HG03565 (cell line): ENCODE data around the gene CRADD.

ENCODE experiments used
- ATAC-seq: cut with Tn5 transposase; IDR thresholded peaks from one replicate; pipeline ENCODE4 v1.9.1; 2021; ENCODE audit warnings: mild to moderate bottlenecking, moderate library complexity; ENCODE audit not compliant: unreplicated experiment

CRADD gene

GRCh38 chr12:93670104-93670503, 7.1 kb upstream of the CRADD start:
- no peak for ATAC-seq

DNA sequence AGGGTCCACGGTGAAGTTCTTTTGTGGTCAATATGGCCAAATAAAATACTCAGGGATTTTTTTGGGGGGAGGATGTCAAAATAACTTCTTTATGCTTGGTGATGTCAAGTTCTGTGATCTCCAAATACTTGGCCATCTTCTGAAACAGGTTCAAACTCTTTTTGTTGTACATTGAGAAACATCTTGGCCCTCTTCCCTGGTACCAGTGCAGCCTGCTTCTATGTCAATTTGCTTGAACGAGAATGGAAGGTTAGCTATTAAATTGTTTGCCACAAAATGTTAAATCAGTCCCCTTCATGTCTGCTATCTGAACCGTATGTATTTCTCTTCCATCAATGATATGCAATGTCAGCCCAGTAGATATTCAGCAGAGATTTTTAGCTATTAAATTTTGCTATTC, 6.1 kb upstream of the CRADD start:
- ATAC-seq: no peak

DNA sequence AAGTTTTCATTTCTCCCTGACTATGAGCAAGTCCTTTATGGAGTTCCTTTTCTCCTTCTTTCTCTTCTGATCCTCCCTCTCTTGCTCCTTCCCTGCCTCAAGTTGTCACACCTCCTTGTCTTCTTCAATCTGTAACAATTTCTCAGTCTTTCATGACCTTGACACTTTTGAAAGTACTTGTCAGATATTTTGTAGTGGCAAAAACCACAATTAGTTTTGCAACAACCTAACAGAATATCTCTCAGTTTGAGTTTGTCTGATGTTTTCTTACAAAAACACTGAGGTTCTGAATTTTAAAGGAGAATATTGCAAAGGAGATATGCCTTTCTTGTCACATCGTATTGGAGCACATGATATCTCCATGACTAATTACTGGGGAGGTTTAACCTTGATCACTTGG, 4.1 kb upstream of the CRADD start:
- ATAC-seq: no peak

DNA sequence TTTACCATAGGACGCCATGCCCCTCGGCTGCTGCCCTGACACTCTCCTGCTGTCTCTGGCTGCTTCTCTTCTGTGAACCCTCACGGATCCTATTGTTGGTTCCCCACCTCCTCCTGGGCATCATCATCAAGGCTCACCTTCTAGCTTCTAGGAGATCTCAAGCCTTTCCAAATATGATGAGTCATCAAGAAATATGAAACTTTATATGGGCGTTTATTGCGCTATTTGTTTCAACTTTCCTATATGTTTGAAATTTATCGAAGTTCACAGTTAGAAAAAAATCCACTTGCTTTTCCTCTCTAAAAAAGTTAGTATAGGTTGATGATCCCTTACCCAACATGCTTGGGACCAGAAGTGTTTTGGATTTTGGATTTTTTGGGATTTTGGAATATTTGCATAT, 2.8 kb upstream of the CRADD start:
- no peak for ATAC-seq

DNA sequence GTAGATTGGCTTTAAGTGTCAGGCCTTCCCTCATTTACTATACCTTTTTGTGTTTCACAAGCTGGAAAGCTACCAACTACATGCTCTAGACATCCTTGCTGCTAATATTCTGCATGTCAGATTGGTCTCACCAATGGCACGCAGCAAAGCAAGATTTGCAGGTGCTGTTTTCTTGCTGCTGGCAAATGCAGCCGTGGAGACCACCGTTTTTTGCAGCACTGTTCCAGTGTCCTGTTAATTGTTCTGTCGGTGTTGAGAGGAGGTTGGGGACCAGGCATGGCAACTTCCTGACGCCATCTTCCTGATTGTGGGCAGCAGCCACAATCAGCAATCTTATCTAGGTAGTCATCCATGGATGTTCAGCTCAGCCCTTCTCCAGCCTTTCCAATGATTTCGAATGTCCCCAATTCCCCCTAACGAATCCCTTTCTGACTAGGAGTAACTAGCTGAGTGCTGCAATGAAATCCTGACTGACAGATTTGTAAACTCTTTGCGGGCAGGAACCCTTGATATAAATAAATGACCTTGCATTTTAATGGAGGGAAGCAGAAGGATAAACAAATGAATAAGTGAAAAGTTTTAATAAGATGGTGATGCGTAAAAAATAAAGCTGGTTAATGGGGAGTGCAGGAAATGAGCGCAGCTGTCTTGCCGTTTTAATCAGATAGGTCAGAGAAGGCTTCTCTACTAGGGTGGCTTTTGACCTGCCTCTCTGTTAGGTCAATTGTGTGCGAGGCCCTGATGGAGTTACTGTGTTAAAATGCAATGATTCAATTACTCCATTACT, 574 bp upstream of the CRADD start:
- no peak for ATAC-seq

GRCh38 chr12:93678779-93679178, 1.6 kb downstream of the CRADD start:
- no peak for ATAC-seq

DNA sequence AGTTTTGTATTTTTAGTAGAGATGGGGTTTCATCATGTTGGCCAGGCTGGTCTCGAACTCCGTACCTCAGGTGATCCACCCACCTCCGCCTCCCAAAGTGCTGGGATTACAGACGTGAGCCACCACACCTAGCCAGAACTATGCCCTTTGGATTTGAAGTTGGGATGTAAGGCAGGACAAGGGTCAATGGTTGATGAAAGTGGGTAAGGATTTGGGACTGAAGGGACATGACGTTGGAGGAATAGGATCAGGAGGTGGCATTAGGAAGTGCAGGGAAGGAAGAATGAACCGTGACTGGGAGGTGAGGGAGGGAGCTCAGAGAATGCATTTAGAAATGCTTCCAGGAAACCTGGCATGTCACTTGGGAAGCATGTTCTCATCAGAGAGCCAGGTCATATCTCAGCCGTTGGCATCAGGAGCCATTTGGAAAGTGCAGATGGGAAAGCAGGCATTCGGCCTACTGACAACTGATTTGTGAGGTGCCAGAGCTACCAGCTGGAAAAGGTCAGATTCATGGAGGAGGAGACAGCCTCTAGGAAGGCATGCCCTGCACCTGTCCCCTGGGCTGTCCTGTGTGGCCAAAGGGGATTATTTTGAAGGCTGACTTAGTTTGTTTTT, 2.2 kb downstream of the CRADD start:
- ATAC-seq: no peak

- ATAC-seq: no peak
Observed at GRCh38 chr12:93680006-93680405, 2.8 kb downstream of the CRADD start.

DNA sequence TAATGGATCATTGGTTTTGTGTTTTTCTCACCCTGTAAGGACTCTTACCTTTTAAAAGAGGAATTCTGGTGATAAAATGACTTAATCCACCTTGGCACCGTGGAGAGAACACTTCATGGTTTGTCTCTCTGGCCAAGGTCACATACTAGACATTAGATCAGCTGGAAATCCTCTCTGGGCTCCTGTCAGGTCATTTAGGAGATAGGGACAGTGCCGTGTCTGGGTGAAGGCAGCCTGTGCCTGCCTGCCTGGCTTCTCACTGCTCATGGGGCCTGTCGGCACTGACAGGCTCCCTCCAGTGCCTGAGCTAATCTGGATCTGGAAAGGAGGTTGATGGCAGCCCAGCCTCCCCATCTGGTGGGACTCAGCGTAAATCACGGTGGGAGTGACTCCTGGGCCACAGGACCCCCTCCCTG, 5.7 kb downstream of the CRADD start:
- ATAC-seq: no peak

GRCh38 chr12:93683410-93683809, 6.2 kb downstream of the CRADD start:
- ATAC-seq: no peak

DNA sequence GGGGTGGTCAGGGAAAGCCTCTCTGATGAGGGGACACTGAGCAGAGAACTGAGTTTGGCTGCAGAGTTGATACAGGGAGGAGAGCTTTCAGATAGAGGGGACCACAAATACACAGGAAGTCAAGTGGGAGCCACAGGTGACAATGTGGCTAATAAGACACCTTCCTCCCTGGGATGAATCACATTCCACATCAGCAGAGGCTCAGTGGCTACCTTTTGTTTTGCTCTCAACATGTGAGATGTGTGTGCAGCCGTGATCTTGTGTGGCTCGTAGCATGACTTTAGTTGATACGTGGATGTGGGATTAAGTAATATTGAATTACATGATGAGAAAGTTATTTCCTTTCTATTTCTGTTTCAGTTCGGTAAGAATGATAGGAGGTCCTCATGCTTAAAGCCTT, 7.5 kb downstream of the CRADD start:
- ATAC-seq: no peak

DNA sequence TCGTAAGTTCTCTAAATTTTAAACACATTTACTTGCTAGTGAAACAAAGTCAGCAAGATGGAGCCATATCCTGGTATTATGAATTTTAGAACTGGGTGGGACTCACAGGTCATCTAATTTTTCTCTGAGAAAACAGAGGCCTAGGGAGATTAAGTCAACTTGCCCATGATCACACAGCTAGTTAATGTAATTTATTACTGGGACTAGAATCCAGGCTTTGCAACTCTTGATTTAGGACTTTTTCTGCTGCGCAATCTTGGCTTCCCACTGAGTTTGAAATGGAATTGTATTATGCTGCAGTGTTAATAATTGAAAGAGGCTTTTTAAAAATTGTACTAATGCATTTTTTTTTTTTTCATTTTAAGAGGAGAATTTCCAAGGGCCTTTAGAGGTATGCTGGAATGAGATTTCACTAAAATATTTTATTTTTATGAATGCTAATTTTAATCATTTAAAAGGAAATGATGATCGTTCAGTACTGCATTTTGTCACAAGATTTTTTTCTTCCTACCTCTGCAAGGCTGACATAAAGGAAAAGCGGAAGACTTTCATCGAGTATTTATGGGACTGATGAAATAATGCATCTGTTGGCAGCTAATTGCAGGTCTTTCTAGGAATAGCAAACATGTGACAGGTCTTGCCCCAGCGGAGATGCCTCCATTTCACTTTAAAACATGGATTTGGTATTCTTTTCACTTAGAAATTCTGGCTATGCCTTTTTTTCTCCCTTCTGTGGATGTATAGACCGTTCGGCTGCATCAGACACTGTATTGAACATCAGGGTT, 9.6 kb downstream of the CRADD start:
- no peak for ATAC-seq

DNA sequence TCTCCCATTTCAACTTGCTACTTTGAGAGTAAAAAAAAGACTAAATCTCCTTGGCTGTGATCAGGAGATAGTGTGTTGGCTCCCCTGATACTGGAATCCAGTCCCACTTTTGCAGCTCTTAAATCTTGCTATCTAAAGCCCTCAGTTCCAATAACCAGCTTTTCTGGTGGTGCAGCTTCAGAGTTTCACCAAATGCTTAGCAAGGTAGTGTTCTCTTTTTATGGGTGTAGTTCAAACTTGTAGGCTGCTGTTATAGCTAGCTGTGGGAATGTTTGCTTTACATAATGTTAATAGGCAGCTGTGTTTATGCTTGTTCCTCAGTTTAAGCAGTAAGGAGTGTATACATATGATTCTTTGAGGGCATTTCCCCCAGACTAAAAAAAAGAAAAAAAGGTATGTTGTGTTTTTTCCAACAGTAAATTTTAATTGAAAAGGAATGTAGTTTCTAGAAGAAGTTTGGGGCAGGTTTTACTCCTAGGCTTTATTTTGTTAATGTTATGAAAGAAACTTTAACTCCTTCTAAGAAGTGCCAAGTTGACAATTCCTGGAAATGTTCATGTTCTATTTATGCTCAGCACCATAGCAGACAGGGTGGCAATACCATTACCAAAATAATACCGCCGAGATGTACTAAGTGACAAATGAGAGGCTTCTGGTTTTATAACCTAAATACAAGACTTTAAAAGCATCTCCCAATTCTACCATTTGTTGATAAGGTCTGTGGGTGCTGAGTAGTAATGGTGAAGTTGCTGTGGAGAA, 12.1 kb downstream of the CRADD start:
- no peak for ATAC-seq

- no peak for ATAC-seq
Observed at GRCh38 chr12:93696462-93696861, 19.3 kb downstream of the CRADD start.

DNA sequence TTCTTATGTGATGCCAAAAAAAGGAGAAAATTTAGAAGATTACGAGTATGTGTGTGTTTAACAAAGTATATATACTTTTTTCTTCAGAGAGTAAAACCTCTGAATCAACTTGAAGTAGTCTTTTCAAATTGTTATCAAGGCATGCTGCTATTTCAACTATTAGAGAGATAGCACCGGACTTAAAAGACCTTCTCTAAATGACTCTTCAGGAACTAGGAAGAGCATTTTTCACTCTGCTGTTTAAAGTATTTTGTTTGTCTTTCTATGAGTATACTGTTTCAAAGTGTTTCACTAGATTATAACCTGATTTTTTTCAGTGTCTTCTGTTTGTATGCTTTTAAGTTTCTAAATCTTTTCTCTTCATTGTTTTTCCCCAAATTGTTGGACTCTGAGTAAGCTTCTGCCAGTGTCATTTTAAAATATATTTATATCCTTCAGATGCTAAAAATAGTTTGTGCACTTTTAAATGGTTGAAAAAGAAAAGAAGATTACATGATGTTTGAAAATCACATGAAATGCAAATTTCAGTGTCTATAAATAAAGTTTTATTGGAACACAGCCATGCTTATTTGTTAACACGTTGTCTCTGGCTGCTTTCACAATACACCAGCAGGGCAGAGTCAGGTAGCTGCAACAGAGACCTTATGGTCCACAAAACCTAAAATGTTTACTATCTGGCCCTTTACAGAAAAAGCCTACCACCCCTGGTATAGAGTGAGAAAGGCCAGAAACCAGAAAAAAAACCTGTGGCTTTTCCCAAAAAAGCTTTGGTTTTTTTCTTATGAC, 21.3 kb downstream of the CRADD start:
- no peak for ATAC-seq

DNA sequence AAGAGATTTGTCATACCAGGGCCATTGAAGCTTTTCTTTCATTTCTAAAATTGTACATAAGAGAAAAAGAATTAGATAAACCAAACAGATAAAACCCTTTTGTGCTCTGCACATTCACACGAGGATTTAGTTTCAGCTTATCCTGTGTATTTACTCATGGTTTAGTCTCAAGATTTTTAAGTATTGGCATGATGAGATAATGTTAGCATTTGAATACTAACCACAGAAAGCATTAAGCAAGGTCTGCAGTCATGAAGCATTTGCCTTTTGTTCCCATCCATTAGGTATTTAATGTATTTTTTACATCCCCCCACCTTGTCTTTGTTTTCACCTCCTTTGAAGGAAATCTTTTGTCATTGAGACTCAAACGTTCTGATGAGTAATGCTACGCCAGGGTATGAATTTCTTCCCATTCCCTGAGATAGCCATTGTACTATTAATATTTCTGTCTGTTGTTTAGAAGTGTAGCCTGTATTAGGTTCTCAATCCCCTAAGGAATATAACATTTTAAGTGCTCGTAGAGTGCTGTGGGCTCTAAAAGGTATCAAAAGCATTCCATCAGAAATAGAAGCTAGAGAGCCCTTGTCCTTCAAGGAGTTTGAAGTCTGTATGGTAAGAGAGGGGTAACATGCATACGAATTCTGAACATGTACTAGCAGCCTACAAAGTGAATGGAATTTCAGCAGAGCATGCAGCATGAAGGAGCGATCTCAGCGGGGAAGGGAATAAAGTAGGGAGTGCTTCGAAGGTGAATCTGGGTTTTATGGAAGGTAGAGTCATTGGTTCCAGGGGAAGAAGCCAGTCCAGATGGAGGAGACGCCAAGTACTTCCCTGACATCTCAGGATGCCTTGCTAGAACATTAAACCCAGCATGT, 22.3 kb downstream of the CRADD start:
- ATAC-seq: no peak

- no peak for ATAC-seq
Observed at GRCh38 chr12:93702707-93703315, 25.6 kb downstream of the CRADD start.

DNA sequence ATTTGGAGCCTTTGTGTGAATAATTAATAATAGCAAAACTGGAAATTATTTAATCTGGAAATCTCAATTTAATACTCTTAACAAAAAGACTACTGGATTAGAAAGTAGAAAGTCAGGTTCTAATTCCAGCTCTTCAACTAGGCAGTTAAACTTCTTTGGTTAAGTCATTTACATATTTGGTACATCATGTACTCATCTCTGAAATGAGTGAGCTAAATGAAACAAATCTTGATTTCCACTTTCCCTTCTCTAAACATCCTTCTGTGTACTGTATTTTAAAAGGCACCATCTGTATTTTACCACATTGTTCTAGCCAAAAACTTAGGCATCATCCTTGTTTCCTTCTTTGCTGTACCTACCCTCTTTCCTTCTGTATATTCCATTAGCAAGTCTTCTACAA, 26.9 kb downstream of the CRADD start:
- no peak for ATAC-seq

DNA sequence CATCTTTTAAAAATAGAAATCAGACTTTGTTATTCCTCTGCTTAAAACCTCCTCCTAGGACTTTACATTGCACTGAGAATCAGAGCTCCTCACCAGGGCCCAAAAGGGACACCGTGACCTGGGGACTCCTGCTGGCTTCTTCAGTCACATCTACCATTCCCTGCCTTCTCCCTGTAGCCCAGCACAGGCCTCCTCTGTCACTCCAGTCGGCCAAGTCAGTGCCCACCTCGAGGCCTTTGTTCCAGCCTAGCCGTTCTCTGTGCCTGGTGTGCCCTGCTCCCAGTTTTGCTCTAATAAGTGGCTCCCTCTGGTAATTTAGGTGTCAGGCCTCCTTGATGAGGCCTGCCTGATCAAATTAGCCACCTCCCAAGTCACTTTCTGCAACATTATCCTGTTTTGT, 27.4 kb downstream of the CRADD start:
- ATAC-seq: no peak
